Activated CD8-positive, alpha-beta T cell treated with anti-CD3 and anti-CD28 coated beads, Interleukin-2, amount 10 ng/mL, durations not matched to agents 7 days and 5 days (primary cell): ENCODE results near the gene MEOX1. TPM values are rescaled to one million over a fixed set of nuclear protein-coding genes. Genes with fewer than 3 reads are reported as not detected.

ENCODE experiments used
- ATAC-seq: fragments of 150-1000 bp; cut with Tn5 transposase; one replicate; pipeline ENCODE4 v1.10.0; 2021; ENCODE audit warnings: moderate library complexity
- CTCF ChIA-PET: fragments of 350-600 bp; sonication (Branson Sonifier 250); formaldehyde crosslinking; loops from one replicate; lab custom pipeline; 2021; ENCODE audit warnings: antibody characterized with exemption; lab: Charles Lee
- POLR2A ChIA-PET: fragments of 350-600 bp; sonication (Branson Sonifier 250); formaldehyde crosslinking; loops from one replicate; lab custom pipeline; 2021; ENCODE audit warnings: antibody characterized with exemption; lab: Charles Lee
- DNase-seq: peaks from one replicate; pipeline ENCODE4 v3.0.0-alpha.2; 2020
- H3K27ac Mint-ChIP-seq: one replicate; pipeline ENCODE4 v1.8.0; 2021; ENCODE audit warnings: mild to moderate bottlenecking, mixed read lengths
- H3K27me3 Mint-ChIP-seq: one replicate; pipeline ENCODE4 v1.8.0; 2021; ENCODE audit warnings: low read depth, mixed read lengths
- H3K36me3 Mint-ChIP-seq: one replicate; pipeline ENCODE4 v1.8.0; 2021; ENCODE audit warnings: low read depth, mixed read lengths
- H3K4me1 Mint-ChIP-seq: one replicate; pipeline ENCODE4 v1.8.0; 2021; ENCODE audit warnings: low read depth, mixed read lengths
- H3K4me3 Mint-ChIP-seq: one replicate; pipeline ENCODE4 v1.8.0; 2021; ENCODE audit warnings: mild to moderate bottlenecking, mixed read lengths
- H3K9me3 Mint-ChIP-seq: one replicate; pipeline ENCODE4 v1.8.0; 2022; ENCODE audit warnings: mixed read lengths; ENCODE audit not compliant: insufficient read depth
- total RNA-seq, 2 experiments: library from RNA; stranded (reverse); gene quantifications; one replicate each; pipeline ENCODE4 v1.2.3, GENCODE V29; 2021

Gene MEOX1
- total RNA-seq, 2 experiments from 2014 or later = 5.4 to 6.9 TPM

DNA sequence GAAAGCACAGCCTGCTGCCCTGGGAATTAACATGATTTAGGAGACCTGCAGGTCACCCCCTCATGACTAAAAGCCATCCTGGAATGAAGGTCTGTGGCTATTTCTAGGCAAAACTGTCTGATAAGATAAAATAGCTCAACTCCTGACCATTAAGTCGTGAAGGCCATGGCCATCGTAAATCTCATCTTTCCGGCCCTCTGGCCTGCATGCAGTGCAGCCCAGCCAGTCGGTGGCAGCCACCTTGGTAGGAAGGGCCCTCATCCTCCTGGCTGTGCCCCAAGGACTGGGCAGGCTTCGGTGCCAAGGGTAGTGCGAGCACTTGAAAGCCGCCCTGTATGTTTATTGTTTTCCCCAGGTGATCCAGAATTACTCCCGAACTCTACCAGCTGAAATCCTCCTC is 18.2 kb upstream of the MEOX1 start:
- Mint-ChIP-seq H3K4me1 (peaks cover 12% of the 10 kb centered on the region), H3K27ac (no peak overlapping the region), H3K9me3 (no peaks in the 10 kb centered on the region), H3K4me3 (no peak overlapping the region), H3K36me3 (no peaks in the 10 kb centered on the region), H3K27me3 (peaks cover 21% of the 10 kb centered on the region)
- POLR2A ChIA-PET = no interaction called here
- no peak for ATAC-seq
- CTCF ChIA-PET = interaction anchor here (0.9 to 1.0 kb wide), 2 partner anchors 14 to 60 kb away, joined by 3 to 7 read pairs; no protein-coding TSS in a partner anchor
- no peak for DNase-seq

DNA sequence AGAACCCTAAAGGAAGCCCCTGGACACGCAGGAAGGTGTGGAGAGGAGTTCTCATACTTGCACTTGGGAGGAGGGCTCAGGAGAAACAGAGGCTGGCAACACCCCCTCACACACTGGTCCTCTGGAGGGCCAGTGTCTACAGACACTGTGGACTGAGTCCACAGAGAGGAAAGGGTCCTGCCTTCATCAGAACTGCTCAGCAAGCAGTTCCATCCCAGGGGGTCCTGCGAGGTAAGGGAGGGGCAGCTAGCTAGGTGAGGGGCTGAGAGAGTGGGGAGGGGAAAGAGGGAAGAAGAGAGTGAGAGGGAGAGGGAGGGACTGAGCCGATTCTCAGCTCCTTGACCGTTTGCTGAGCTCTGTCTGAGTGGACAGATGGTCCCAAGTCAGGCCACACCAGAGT is 17.7 kb upstream of the MEOX1 start:
- Mint-ChIP-seq H3K27me3 (peaks cover 21% of the 10 kb centered on the region), H3K4me3 (no peak overlapping the region), H3K36me3 (no peaks in the 10 kb centered on the region), H3K9me3 (no peaks in the 10 kb centered on the region), H3K27ac (no peak overlapping the region), H3K4me1 (peaks cover 12% of the 10 kb centered on the region)
- DNase-seq = no peak
- ATAC-seq = no peak
- CTCF ChIA-PET = interaction anchor here (0.9 kb wide), 1 partner anchor 60 kb away, joined by 3 read pairs; no protein-coding TSS in a partner anchor
- POLR2A ChIA-PET = no interaction called here

DNA sequence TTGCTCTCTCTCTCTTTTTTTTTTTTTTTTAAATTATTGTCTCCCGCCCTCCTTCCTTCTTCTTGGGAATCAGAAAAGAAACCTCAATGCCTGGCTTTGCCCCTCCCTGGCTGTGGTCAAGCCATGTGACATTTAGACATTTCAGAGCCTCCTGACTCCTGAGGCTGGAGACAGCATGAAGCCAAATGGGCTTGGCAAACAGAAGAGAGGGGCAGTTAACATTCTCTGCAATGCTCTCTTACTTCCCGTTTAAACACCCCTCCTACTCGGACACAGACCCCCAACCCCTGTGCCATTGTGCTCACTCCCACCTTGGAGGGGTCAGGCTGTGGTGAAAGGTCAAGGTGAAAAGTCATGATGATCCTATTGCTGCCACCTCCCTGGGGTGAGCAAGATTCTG is 14.7 kb upstream of the MEOX1 start:
- ChIA-PET POLR2A (no interaction called here), CTCF (no interaction called here)
- Mint-ChIP-seq H3K27ac (no peak overlapping the region), H3K27me3 (peaks cover 23% of the 10 kb centered on the region), H3K4me3 (no peak overlapping the region), H3K4me1 (peaks cover 12% of the 10 kb centered on the region), H3K36me3 (no peaks in the 10 kb centered on the region), H3K9me3 (no peaks in the 10 kb centered on the region)
- ATAC-seq = no peak
- DNase-seq = no peak

DNA sequence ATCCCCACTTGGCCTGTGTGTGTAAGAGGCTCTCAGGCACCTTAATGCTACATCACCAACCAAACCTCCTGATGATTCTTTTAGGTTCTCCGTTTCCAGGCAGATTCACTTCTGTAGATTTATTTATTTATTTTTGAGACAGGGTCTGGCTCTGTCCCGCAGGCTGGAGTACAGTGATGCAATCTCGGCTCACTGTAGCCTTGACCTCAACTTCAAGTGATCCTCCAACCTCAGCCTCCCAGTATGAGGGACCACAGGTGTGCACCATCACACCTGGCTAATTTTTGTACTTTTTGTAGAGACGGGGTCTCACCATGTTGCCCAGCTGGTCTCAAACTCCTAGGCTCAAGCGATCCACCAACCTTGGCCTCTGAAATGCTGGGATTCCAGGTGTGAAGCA is 12.7 kb upstream of the MEOX1 start:
- Mint-ChIP-seq H3K27ac (no peak overlapping the region), H3K27me3 (peaks cover 13% of the 10 kb centered on the region), H3K9me3 (no peaks in the 10 kb centered on the region), H3K36me3 (no peaks in the 10 kb centered on the region), H3K4me3 (no peak overlapping the region), H3K4me1 (peaks cover 20% of the 10 kb centered on the region)
- ChIA-PET POLR2A (interaction anchor here (1.0 kb wide), 1 partner anchor 98 kb away, joined by 3 read pairs; no protein-coding TSS in a partner anchor), CTCF (interaction anchor here (0.8 to 9.6 kb wide), 32 partner anchors 7 to 280 kb away, joined by 3 to 243 read pairs (median 4); partner anchors contain the start of gene DHX8)
- DNase-seq = no peak
- ATAC-seq = no peak

DNA sequence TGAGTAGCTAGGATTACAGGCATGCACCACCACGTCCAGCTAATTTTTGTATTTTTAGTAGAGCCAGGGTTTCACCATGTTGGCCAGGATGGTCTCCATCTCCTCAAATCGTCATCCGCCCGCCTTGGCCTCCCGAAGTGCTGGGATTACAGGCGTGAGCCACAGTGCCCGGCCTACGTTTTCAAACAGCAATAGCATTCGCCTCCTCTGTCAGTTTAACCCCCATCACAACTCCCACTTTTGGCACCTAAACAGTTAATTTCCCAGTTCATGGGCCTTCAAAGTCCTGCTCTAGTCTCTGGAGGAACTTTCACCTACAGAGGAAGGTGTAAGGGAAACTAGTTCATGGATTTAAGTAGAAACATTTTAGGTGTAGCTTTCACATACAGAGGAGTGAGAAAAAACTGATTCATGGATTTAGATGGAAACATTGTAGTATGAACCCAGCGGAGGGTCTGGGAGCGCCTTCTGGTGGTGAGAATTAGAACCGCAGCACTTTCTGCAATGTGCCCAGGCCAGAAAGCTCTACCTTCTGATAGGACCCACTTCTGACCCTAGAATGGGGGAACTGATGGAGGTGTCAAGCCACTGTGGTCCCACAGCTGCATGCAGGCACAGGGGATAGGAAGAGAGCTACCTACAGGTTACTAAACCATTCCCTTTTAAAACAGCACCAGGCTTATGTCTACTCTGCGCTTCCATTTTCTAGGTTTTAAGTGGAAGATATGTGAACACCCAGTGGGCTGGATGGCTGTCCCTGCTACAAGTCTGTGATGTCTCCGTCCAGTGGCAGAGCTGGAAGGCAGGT is 12.0 kb upstream of the MEOX1 start:
- ChIA-PET POLR2A (interaction anchor here (1.0 kb wide), 1 partner anchor 97 kb away, joined by 3 read pairs; no protein-coding TSS in a partner anchor), CTCF (interaction anchor here (0.6 to 9.6 kb wide), 37 partner anchors 8 to 281 kb away, joined by 3 to 243 read pairs (median 4); partner anchors contain the start of gene DHX8)
- H3K27me3 Mint-ChIP-seq = peaks cover 10% of the 10 kb centered on the region

DNA sequence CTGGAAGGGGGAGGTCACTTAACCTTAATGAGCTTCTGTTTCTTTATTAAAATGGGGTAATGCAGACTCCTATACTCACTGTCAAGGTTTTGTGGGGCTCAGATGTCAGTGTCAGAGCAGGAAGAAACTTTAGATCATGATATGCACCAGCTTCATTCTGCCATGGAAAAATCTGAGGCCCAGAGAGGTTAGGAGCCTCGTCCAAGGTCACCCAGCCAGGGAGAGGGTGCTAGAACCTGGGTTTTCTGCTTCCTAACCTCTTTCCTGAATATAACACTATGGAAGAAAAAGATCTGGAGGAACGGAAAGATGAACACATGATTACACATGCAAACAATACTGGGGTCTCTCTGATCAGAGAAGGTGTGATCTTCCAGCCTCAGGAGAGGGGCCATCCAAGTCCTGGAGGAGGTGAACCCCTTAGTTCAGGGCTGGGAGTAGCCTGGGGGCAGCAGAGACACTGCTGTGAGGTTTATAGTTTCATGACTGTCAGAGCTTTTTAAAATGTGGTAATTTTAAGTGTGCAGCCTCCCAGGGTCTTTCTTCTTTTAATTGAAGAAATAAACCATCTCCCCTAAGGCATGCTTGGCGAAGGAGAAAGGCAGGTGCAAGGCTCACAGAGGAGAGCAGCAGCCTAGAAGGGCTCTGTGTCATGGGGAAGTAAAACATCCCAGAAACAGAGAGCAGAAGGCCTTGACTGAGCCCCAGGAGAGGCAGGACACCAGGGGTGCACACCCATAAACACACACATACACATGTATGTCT is 10.2 kb upstream of the MEOX1 start:
- ChIA-PET CTCF (interaction anchor here (0.9 to 9.6 kb wide), 5 partner anchors 19 to 278 kb away, joined by 3 to 243 read pairs (median 4); no protein-coding TSS in a partner anchor), POLR2A (interaction anchor here (0.6 kb wide), 1 partner anchor 95 kb away, joined by 3 read pairs; no protein-coding TSS in a partner anchor)
- Mint-ChIP-seq H3K27ac (no peak overlapping the region), H3K4me1 (peaks cover 16% of the 10 kb centered on the region), H3K36me3 (no peaks in the 10 kb centered on the region), H3K27me3 (peaks cover 10% of the 10 kb centered on the region), H3K4me3 (no peak overlapping the region), H3K9me3 (no peaks in the 10 kb centered on the region)
- DNase-seq = no peak
- ATAC-seq = no peak

More for the DNA sequence above, 12.0 kb upstream of the MEOX1 start:
- no peak overlapping the region for H3K4me3 Mint-ChIP-seq
- ATAC-seq (peak; percentile 59), DNase-seq (peak; percentile 81)
- H3K4me1 Mint-ChIP-seq = peaks cover 20% of the 10 kb centered on the region
- no peaks in the 10 kb centered on the region for H3K9me3 Mint-ChIP-seq
- no peak overlapping the region for H3K27ac Mint-ChIP-seq
- no peaks in the 10 kb centered on the region for H3K36me3 Mint-ChIP-seq

DNA sequence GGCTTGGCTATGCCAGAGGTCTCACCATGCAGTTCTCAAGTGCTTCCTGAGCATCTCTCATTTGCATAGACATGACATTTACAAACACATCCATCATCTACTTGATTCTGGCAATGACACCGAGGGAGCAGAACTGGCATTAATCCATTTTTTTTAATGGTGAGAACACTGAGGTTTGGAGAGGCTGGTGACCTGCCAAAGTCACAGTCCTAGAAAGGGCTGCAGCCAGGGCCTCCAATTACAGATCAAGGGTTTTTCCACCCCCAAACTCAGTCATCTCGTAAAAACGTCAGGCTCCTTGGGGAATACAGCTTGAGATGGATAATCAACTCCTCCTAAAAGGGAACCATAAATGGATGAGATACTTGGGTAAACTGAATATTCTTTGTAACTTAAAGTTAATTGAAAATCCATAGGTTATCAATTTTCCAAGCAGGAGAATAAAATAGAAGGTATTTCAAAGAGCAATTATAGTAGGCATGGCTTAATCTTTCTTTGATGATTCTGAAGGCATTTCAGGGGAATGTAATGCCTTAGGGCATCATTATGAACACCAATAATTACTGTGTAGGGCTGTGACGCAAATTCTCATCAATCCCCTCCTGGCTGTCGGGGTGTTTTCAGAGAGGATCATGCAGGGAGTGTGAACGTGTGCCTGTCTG is 9.4 kb upstream of the MEOX1 start:
- POLR2A ChIA-PET = interaction anchor here (0.6 to 0.7 kb wide), 2 partner anchors 87 to 92 kb away, joined by 3 to 5 read pairs; no protein-coding TSS in a partner anchor
- CTCF ChIA-PET = interaction anchor here (0.9 to 9.6 kb wide), 5 partner anchors 18 to 277 kb away, joined by 3 to 243 read pairs (median 3); no protein-coding TSS in a partner anchor
- Mint-ChIP-seq H3K4me3 (no peak overlapping the region), H3K27me3 (peaks cover 10% of the 10 kb centered on the region), H3K27ac (no peak overlapping the region), H3K4me1 (peaks cover 11% of the 10 kb centered on the region), H3K9me3 (no peaks in the 10 kb centered on the region), H3K36me3 (no peaks in the 10 kb centered on the region)
- ATAC-seq = no peak
- no peak for DNase-seq

DNA sequence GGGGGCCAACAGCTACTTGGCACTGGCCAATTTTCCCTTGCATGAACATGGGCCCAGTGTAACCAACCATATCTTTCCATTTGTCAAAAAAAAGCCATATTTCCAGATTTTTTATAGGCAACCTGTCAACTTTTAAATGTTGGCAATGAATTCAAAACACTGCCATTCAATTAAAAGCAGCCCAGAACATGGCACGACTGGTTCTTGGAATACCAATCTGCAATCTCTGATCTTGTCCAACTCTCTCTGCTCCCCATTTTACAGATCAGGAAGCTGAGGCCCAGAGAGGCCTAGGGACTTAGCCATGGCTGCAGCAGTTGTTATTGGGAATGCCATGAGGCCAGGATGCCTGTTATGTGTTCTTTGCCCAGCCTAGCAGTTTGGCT is 8.9 kb upstream of the MEOX1 start:
- H3K4me1 Mint-ChIP-seq = peaks cover 11% of the 10 kb centered on the region
- H3K4me3 Mint-ChIP-seq = no peak overlapping the region
- POLR2A ChIA-PET = interaction anchor here (0.6 to 0.7 kb wide), 2 partner anchors 86 to 91 kb away, joined by 3 to 5 read pairs; no protein-coding TSS in a partner anchor

DNA sequence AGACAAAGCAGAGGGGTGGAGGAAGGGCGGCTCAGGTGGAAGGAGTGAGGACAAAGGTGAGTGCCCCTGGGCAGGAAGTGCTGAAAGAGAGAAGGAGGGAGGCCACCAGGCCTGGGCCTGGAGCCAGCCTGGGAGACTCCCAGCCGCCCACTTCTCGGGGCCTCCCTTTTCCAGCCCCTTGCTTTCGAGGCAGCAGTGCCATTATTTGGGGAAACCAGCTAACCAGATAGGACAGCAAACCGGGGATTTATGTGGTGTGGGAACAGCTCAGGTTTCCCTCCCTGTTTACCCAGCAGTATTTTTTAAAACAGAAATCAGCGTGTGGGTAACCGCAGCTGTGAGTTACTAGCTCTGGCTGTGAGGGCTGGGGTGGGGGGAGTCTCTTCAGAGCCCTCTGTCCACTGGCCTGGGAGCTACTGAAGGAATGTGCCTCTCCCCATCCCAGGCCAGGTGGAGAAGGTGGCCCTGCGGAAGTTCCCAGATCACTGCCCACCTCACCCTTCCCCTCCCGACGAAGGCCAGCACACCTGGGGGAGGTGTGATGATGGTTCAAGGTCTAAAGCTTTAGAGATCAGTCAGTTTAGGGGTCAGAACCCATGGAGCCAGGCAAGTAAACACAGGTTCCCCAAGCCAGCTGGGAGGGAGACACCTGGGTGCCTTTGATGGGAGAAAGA is 8.4 kb upstream of the MEOX1 start:
- CTCF ChIA-PET = interaction anchor here (0.9 to 9.6 kb wide), 3 partner anchors 24 to 96 kb away, joined by 3 to 243 read pairs (median 3); no protein-coding TSS in a partner anchor
- H3K4me1 Mint-ChIP-seq = peaks cover 11% of the 10 kb centered on the region
- no peak overlapping the region for H3K4me3 Mint-ChIP-seq
- peaks cover 3% of the 10 kb centered on the region for H3K27me3 Mint-ChIP-seq
- ATAC-seq = peak; percentile 20
- POLR2A ChIA-PET = no interaction called here
- DNase-seq = no peak
- no peaks in the 10 kb centered on the region for H3K36me3 Mint-ChIP-seq
- H3K9me3 Mint-ChIP-seq = no peaks in the 10 kb centered on the region
- no peak overlapping the region for H3K27ac Mint-ChIP-seq

More for the DNA sequence above, 8.9 kb upstream of the MEOX1 start:
- Mint-ChIP-seq H3K36me3 (no peaks in the 10 kb centered on the region), H3K27me3 (peaks cover 8% of the 10 kb centered on the region), H3K9me3 (no peaks in the 10 kb centered on the region), H3K27ac (no peak overlapping the region)
- ATAC-seq = no peak
- DNase-seq = no peak
- CTCF ChIA-PET = interaction anchor here (0.9 to 9.6 kb wide), 2 partner anchors 96 kb away, joined by 3 to 243 read pairs; no protein-coding TSS in a partner anchor

DNA sequence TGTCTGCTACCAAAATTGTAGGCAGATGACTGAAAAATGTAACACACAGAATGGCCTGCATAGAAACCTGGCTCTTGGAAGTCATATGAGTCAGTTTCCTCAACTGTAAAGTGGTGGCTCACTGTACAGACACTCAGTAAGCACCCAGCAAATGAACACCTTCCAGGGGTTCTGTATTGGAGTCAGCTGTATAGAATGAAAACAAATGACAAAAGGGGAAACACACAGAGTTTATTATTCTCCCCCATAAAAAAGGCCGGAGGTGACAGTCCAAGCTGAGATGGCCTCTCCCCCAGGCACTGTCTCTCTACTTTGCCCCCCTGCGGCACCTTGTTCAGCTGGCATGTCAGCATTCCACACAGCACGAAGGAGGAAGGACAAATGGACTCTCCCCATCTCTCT is 6.2 kb upstream of the MEOX1 start:
- DNase-seq (no peak), ATAC-seq (no peak)
- H3K9me3 Mint-ChIP-seq = no peaks in the 10 kb centered on the region
- peaks cover 3% of the 10 kb centered on the region for H3K27me3 Mint-ChIP-seq
- H3K27ac Mint-ChIP-seq = no peak overlapping the region
- peaks cover 17% of the 10 kb centered on the region for H3K4me1 Mint-ChIP-seq
- H3K4me3 Mint-ChIP-seq = no peak overlapping the region
- ChIA-PET CTCF (interaction anchor here (9.6 kb wide), 1 partner anchor 93 kb away, joined by 243 read pairs; no protein-coding TSS in a partner anchor), POLR2A (no interaction called here)
- no peaks in the 10 kb centered on the region for H3K36me3 Mint-ChIP-seq
